Body of pancreas (tissue), 4 donors: ENCODE data around the gene MAD1L1.

ENCODE experiments used
- POLR2A ChIP-seq, 3 donors: fragments of 450-650 bp; IDR thresholded peaks; one replicate each; pipeline ENCODE4 v1.6.1; 2016; ENCODE audit warnings: antibody characterized with exemption in 3 of 3, mild to moderate bottlenecking in 2 of 3
- TF ChIP-seq, protein P1 (sequence below), 7 experiments: fragments of 450-650 bp in 4 of 7; fragments of 200-600 bp in 3 of 7; sonication (generic) in 3 of 7; IDR thresholded peaks; one replicate each; pipeline ENCODE4 v1.5.1; 2016 to 2019; ENCODE audit warnings: antibody characterized with exemption in 7 of 7

- TF ChIP-seq, protein P1, sequence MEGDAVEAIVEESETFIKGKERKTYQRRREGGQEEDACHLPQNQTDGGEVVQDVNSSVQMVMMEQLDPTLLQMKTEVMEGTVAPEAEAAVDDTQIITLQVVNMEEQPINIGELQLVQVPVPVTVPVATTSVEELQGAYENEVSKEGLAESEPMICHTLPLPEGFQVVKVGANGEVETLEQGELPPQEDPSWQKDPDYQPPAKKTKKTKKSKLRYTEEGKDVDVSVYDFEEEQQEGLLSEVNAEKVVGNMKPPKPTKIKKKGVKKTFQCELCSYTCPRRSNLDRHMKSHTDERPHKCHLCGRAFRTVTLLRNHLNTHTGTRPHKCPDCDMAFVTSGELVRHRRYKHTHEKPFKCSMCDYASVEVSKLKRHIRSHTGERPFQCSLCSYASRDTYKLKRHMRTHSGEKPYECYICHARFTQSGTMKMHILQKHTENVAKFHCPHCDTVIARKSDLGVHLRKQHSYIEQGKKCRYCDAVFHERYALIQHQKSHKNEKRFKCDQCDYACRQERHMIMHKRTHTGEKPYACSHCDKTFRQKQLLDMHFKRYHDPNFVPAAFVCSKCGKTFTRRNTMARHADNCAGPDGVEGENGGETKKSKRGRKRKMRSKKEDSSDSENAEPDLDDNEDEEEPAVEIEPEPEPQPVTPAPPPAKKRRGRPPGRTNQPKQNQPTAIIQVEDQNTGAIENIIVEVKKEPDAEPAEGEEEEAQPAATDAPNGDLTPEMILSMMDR (IDR thresholded peaks at IDR 0.05) = no peak
- TF ChIP-seq POLR2A (IDR thresholded peaks at IDR 0.05) = no peak
These were observed 66.0 kb downstream of the MAD1L1 start for GRCh38 chr7:2166625-2167280.
